DOHH2 (cell line): ENCODE measurements around the gene GRB14.

Experiments
- H3F3A ChIP-seq: fragments of 200-600 bp; sonication (generic), shearing (Covaris generic); 2 replicates; pipeline ENCODE4 v1.6.0; 2016; ENCODE audit warnings: antibody characterized with exemption, mild to moderate bottlenecking; ENCODE audit not compliant: control insufficient read depth, insufficient read depth
- H3K27ac ChIP-seq: fragments of 200-600 bp; sonication (generic); 2 replicates; pipeline ENCODE4 v1.5.1; 2014; ENCODE audit warnings: low read depth, mild to moderate bottlenecking, low read length, moderate library complexity
- H3K27me3 ChIP-seq: fragments of 200-600 bp; sonication (generic); 2 replicates; pipeline ENCODE4 v1.6.1; 2014; ENCODE audit warnings: mild to moderate bottlenecking, low read length, mixed read lengths; ENCODE audit not compliant: control insufficient read depth
- H3K36me3 ChIP-seq: fragments of 200-600 bp; sonication (generic); 2 replicates; pipeline ENCODE4 v1.6.1; 2014; ENCODE audit warnings: mild to moderate bottlenecking, low read length, moderate library complexity, mixed read lengths; ENCODE audit not compliant: control insufficient read depth
- H3K4me1 ChIP-seq: fragments of 200-600 bp; sonication (generic); 2 replicates; pipeline ENCODE4 v1.6.1; 2014; ENCODE audit warnings: mild to moderate bottlenecking, low read length, mixed read lengths; ENCODE audit not compliant: control insufficient read depth
- H3K4me2 ChIP-seq: fragments of 200-600 bp; sonication (generic); 2 replicates; pipeline ENCODE4 v1.6.0; 2014; ENCODE audit warnings: mild to moderate bottlenecking, low read length, moderate library complexity
- H3K4me3 ChIP-seq: fragments of 200-600 bp; sonication (generic); 2 replicates; pipeline ENCODE4 v1.5.1; 2014; ENCODE audit warnings: mild to moderate bottlenecking, low read length, mixed read lengths
- H3K79me2 ChIP-seq: fragments of 200-600 bp; sonication (generic); 2 replicates; pipeline ENCODE4 v1.6.1; 2014; ENCODE audit warnings: mild to moderate bottlenecking, low read length, mixed read lengths; ENCODE audit not compliant: control insufficient read depth
- H3K9me2 ChIP-seq: fragments of 200-600 bp; sonication (generic); replicated peaks from 2 replicates; pipeline ENCODE4 v1.6.1; 2014; ENCODE audit warnings: mild to moderate bottlenecking, low read length, mixed read lengths; ENCODE audit not compliant: control insufficient read depth
- H3K9me3 ChIP-seq: fragments of 200-600 bp; sonication (generic); 2 replicates; pipeline ENCODE4 v1.6.1; 2014; ENCODE audit warnings: antibody characterized with exemption, low read length, mixed read lengths; ENCODE audit not compliant: control insufficient read depth, insufficient read depth
- H4K20me1 ChIP-seq: fragments of 200-600 bp; sonication (generic); 2 replicates; pipeline ENCODE4 v1.6.0; 2014; ENCODE audit warnings: low read depth, mild to moderate bottlenecking, antibody characterized with exemption, low read length, moderate library complexity; ENCODE audit not compliant: control insufficient read depth, insufficient read depth
- EZH2phosphoT487 ChIP-seq: fragments of 200-600 bp; sonication (generic); IDR thresholded peaks from 2 replicates; pipeline ENCODE4 v1.6.1; 2017; ENCODE audit warnings: borderline replicate concordance, mild to moderate bottlenecking, antibody characterized with exemption, low read length, moderate library complexity, mixed read lengths
- TF ChIP-seq, protein P1 (sequence below): fragments of 200-600 bp; sonication (generic); IDR thresholded peaks from one replicate; pipeline ENCODE4 v1.5.1; 2014; ENCODE audit warnings: antibody characterized with exemption, mild to moderate bottlenecking, low read depth, low read length; ENCODE audit not compliant: poor library complexity, severe bottlenecking

GRB14 gene

GRCh38 chr2:164561991-164562390, 59.3 kb downstream of the GRB14 start:
- no peaks in the 10 kb centered on the region for H3K36me3 ChIP-seq

GRCh38 chr2:164561416-164561815, 59.9 kb downstream of the GRB14 start:
- Histone ChIP-seq H3K36me3 (no peaks in the 10 kb centered on the region), H3K27me3 (no peaks in the 10 kb centered on the region), H3F3A (no peaks in the 10 kb centered on the region), H3K4me3 (no peak overlapping the region), H3K4me1 (no peaks in the 10 kb centered on the region), H3K9me2 (no peaks in the 10 kb centered on the region), H3K27ac (no peak overlapping the region), H3K9me3 (no peaks in the 10 kb centered on the region), H3K79me2 (no peaks in the 10 kb centered on the region), H3K4me2 (no peak overlapping the region), H4K20me1 (no peaks in the 10 kb centered on the region)
- TF ChIP-seq, protein P1, sequence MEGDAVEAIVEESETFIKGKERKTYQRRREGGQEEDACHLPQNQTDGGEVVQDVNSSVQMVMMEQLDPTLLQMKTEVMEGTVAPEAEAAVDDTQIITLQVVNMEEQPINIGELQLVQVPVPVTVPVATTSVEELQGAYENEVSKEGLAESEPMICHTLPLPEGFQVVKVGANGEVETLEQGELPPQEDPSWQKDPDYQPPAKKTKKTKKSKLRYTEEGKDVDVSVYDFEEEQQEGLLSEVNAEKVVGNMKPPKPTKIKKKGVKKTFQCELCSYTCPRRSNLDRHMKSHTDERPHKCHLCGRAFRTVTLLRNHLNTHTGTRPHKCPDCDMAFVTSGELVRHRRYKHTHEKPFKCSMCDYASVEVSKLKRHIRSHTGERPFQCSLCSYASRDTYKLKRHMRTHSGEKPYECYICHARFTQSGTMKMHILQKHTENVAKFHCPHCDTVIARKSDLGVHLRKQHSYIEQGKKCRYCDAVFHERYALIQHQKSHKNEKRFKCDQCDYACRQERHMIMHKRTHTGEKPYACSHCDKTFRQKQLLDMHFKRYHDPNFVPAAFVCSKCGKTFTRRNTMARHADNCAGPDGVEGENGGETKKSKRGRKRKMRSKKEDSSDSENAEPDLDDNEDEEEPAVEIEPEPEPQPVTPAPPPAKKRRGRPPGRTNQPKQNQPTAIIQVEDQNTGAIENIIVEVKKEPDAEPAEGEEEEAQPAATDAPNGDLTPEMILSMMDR, result no peak
- TF ChIP-seq EZH2phosphoT487, result no peak

More at GRCh38 chr2:164561991-164562390, 59.3 kb downstream of the GRB14 start:
- H3K9me2 ChIP-seq, result no peaks in the 10 kb centered on the region
- H3K4me2 ChIP-seq, result no peak overlapping the region
- no peaks in the 10 kb centered on the region for H3K4me1 ChIP-seq
- H3K9me3 ChIP-seq, result no peaks in the 10 kb centered on the region
- H3K4me3 ChIP-seq, result no peak overlapping the region
- no peak for TF ChIP-seq EZH2phosphoT487
- TF ChIP-seq, protein P1, result no peak
- H3K27me3 ChIP-seq, result no peaks in the 10 kb centered on the region
- H3K27ac ChIP-seq, result no peak overlapping the region
- no peaks in the 10 kb centered on the region for H4K20me1 ChIP-seq
- no peaks in the 10 kb centered on the region for H3F3A ChIP-seq
- no peaks in the 10 kb centered on the region for H3K79me2 ChIP-seq

DNA sequence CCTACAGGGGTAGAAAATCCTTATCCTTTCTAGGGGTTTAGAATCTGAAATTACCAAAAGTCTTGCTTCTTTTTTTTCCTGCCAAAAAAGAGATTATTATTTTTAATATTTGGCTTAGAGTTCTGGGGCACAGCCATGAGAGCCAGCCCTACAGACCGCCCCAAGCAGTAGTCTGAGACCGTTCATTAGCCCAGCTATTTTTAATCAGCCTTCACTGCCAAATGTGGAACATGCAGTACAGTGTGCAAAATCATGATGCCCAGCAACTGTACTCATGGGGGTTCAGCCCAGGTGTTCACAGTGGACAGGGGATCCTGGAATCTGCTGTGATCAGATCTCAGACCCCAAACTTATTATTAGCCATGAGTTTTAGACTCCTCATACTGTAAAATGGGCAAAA, 60.4 kb downstream of the GRB14 start:
- H3K27me3 ChIP-seq, result no peaks in the 10 kb centered on the region
- H3K4me2 ChIP-seq, result no peak overlapping the region
- no peaks in the 10 kb centered on the region for H3F3A ChIP-seq
- no peak overlapping the region for H3K27ac ChIP-seq
- H3K36me3 ChIP-seq, result no peaks in the 10 kb centered on the region
- H4K20me1 ChIP-seq, result no peaks in the 10 kb centered on the region
- no peaks in the 10 kb centered on the region for H3K9me2 ChIP-seq
- H3K4me1 ChIP-seq, result no peaks in the 10 kb centered on the region
- no peaks in the 10 kb centered on the region for H3K79me2 ChIP-seq
- no peak overlapping the region for H3K4me3 ChIP-seq
- no peaks in the 10 kb centered on the region for H3K9me3 ChIP-seq
- no peak for TF ChIP-seq EZH2phosphoT487
- TF ChIP-seq, protein P1, result no peak
